Transverse colon (tissue), 4 donors: ENCODE data around the gene WBP2NL.

Experiments
- POLR2AphosphoS5 ChIP-seq, 3 donors: sonication (generic); formaldehyde crosslinking; IDR thresholded peaks; one replicate each; pipeline ENCODE4 v1.6.1; 2016; ENCODE audit warnings: antibody characterized with exemption in 3 of 3
- TF ChIP-seq, protein P1 (sequence below), 5 experiments: fragments of 200-600 bp in 3 of 5; fragments of 450-650 bp in 2 of 5; sonication (generic) in 3 of 5; IDR thresholded peaks; 1 replicate in 2 of 5; 2 replicates in 3 of 5; pipeline ENCODE4 v1.5.1; 2016 to 2017; ENCODE audit warnings: antibody characterized with exemption in 5 of 5, inconsistent platforms in 3 of 5, mild to moderate bottlenecking in 2 of 5, moderate library complexity in 1 of 5

DNA sequence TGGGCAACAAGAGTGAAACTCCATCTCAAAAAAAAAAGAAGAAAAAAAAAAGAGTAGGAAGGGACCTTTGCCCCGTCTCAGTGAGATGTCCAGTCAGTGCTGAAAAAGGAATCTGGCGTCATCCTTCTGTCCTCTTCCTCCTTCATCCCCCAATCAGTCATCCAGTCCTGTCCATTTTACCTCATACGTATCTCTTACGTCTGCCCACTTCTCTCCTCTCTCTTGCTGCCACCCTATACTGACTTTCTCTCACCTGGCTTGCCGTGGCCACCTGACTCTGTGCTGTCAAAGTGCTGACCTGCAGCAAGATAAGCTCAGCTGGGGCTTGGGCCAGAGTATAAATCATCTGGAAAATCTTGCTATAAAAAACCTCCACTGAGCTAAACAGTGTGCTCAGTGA is 15.7 kb upstream of the WBP2NL start:
- TF ChIP-seq POLR2AphosphoS5 (IDR thresholded peaks at IDR 0.05): no peak
- TF ChIP-seq, protein P1, sequence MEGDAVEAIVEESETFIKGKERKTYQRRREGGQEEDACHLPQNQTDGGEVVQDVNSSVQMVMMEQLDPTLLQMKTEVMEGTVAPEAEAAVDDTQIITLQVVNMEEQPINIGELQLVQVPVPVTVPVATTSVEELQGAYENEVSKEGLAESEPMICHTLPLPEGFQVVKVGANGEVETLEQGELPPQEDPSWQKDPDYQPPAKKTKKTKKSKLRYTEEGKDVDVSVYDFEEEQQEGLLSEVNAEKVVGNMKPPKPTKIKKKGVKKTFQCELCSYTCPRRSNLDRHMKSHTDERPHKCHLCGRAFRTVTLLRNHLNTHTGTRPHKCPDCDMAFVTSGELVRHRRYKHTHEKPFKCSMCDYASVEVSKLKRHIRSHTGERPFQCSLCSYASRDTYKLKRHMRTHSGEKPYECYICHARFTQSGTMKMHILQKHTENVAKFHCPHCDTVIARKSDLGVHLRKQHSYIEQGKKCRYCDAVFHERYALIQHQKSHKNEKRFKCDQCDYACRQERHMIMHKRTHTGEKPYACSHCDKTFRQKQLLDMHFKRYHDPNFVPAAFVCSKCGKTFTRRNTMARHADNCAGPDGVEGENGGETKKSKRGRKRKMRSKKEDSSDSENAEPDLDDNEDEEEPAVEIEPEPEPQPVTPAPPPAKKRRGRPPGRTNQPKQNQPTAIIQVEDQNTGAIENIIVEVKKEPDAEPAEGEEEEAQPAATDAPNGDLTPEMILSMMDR (IDR thresholded peaks at IDR 0.05): no peak
